Measurements from ENCODE around the gene MLLT10.

- TF ChIP-seq ZNF639 (CRISPR knock-in tag; conservative IDR thresholded peaks at IDR 0.05 in 1 of 2, IDR thresholded peaks at IDR 0.05 in 1 of 2) = no peak
- TF ChIP-seq YY1 (IDR thresholded peaks at IDR 0.05; ENCODE audit: borderline replicate concordance in 1 of 3, control insufficient read depth in 1 of 3, extremely low read depth in 1 of 3, insufficient read depth in 3 of 3, insufficient read length in 1 of 3, insufficient replicate concordance in 2 of 3, low read depth in 1 of 3, low read length in 2 of 3) = no peak
- TF ChIP-seq VEZF1 (CRISPR knock-in tag; IDR thresholded peaks at IDR 0.05) = no peak
- TF ChIP-seq HDAC6 (IDR thresholded peaks at IDR 0.05; ENCODE audit: low read depth, low read length) = no peak
- TF ChIP-seq U2AF1 (optimal IDR thresholded peaks at IDR 0.05; ENCODE audit: low read depth, low read length) = no peak
- no peak for TF ChIP-seq GABPB1 (CRISPR knock-in tag; IDR thresholded peaks at IDR 0.05)
- no peak for TF ChIP-seq MEIS2 (IDR thresholded peaks at IDR 0.05; ENCODE audit: partially characterized antibody)
- no peak for TF ChIP-seq E2F6 (IDR thresholded peaks at IDR 0.05; ENCODE audit: borderline replicate concordance in 1 of 2, extremely low read depth in 1 of 2, insufficient read depth in 1 of 2, insufficient read length in 1 of 2, low read depth in 1 of 2, low read length in 1 of 2, poor library complexity in 1 of 2, severe bottlenecking in 1 of 2)
- no peak for TF ChIP-seq FOXK2 (conservative IDR thresholded peaks at IDR 0.05 in 1 of 2, IDR thresholded peaks at IDR 0.05 in 1 of 2; ENCODE audit: low read depth in 2 of 2)
- no peak for TF ChIP-seq ZBTB1 (CRISPR knock-in tag; IDR thresholded peaks at IDR 0.05; ENCODE audit: borderline replicate concordance, low read depth)
- TF ChIP-seq CREB1 (IDR thresholded peaks at IDR 0.05) = no peak
- no peak for TF ChIP-seq CREB1 (CRISPR knock-in tag; IDR thresholded peaks at IDR 0.05)
- TF ChIP-seq ATF1 (CRISPR knock-in tag; IDR thresholded peaks at IDR 0.05) = no peak
- no peak for TF ChIP-seq ATF1 (tag; IDR thresholded peaks at IDR 0.05)
- TF ChIP-seq ZKSCAN1 (IDR thresholded peaks at IDR 0.05; ENCODE audit: low read depth, low read length) = no peak
These were observed 141.2 kb downstream of the MLLT10 start for GRCh38 chr10:21675157-21675796.
